ENCODE data around the gene ITGB2. TPM values are rescaled to one million over a fixed set of nuclear protein-coding genes. Genes with fewer than 3 reads are reported as not detected.

ITGB2 gene
- polyA plus RNA-seq, 4 donors, result 4.5 to 17.1 (median 15.9) TPM

DNA sequence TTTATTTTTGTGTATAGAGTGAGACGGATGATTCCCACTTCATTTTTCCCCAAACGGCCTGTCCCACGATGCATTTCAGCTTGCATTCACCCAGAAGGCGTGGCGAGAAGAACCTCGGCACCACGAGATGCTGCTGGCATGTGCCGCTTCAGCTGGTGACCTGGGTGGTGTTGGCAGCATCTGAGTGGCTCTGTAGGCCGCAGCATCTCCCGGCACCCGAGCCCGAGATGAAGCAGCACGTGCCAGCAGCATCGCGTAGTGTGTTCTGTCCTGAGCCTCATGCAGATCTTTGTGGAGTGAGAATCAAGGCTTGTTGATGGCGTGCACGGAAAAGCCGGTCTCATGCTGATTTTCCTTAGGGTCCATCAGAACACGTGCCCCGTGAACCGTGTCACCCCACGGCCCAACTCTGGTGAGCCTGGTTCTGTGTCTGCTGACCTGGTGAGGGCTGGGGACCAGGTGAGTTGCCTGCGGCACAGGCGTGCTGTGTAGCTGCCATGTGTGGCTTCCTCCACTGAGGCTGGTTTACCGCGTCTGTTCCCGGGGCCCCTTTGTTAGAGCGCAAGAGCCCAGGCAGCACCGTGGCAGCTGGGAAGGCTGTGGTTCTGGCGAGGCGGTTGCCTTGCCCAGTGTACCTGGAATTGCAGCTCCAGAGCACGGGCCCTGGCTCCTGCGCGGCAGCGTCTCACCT, 35.8 kb upstream of the ITGB2 start:
- Histone ChIP-seq H3K36me3 (ENCODE audit: control insufficient read depth in 3 of 3, insufficient read depth in 2 of 3, low read depth in 1 of 3, low read length in 3 of 3) (peaks cover 0 to 84% (median 4%) of the 10 kb centered on the region in 3 donors), H3K9me3 (ENCODE audit: control insufficient read depth in 2 of 2, insufficient read depth in 1 of 2, low read depth in 1 of 2, low read length in 1 of 2) (no peaks in the 10 kb centered on the region), H3K27me3 (ENCODE audit: control insufficient read depth in 3 of 3, insufficient read depth in 3 of 3, low read length in 3 of 3) (no peaks in the 10 kb centered on the region), H3K27ac (ENCODE audit: low read depth in 1 of 3, low read length in 2 of 3) (no peak overlapping the region), H3K4me1 (ENCODE audit: control insufficient read depth in 3 of 3, insufficient read depth in 2 of 3, low read depth in 1 of 3, low read length in 2 of 3) (no peaks in the 10 kb centered on the region), H3K4me3 (ENCODE audit: low read depth in 1 of 3, low read length in 3 of 3) (no peak overlapping the region)
- FAIRE-seq, result no peak
- DNase-seq, result no peak
- 92 to 95% (median 94%) methylated on average over 32 to 35 of the region's 35 CpGs for WGBS, 3 donors

DNA sequence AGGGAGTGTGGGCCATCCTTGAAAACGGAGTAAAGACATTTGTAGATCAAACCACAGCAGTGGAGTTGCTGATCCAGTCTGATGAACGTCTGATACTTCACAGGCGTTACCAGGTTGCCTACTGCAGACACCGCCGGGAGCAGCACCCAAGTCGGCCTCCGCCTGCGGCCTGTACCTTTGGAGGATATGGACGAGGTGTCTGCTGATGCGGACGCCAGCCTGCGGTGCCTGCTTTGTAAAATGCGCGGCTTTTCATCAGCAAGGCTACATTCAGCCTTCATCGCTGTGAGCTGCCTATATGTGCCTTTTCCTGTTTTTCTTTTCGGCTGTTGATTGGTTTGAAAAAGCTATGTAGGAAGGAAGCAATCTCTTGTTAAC, 35.1 kb upstream of the ITGB2 start:
- FAIRE-seq (no peak), DNase-seq (no peak)
- H3K27ac ChIP-seq (ENCODE audit: low read depth in 1 of 3, low read length in 2 of 3), result no peak overlapping the region
- no peaks in the 10 kb centered on the region for H3K9me3 ChIP-seq (ENCODE audit: control insufficient read depth in 2 of 2, insufficient read depth in 1 of 2, low read depth in 1 of 2, low read length in 1 of 2)
- WGBS, 3 donors, result 88 to 94% (median 93%) methylated on average over 16 of the region's 16 CpGs
- H3K36me3 ChIP-seq (ENCODE audit: control insufficient read depth in 3 of 3, insufficient read depth in 2 of 3, low read depth in 1 of 3, low read length in 3 of 3), result peaks cover 0 to 87% (median 4%) of the 10 kb centered on the region in 3 donors
- H3K4me1 ChIP-seq (ENCODE audit: control insufficient read depth in 3 of 3, insufficient read depth in 2 of 3, low read depth in 1 of 3, low read length in 2 of 3), result no peaks in the 10 kb centered on the region
- H3K4me3 ChIP-seq (ENCODE audit: low read depth in 1 of 3, low read length in 3 of 3), result no peak overlapping the region
- no peaks in the 10 kb centered on the region for H3K27me3 ChIP-seq (ENCODE audit: control insufficient read depth in 3 of 3, insufficient read depth in 3 of 3, low read length in 3 of 3)

DNA sequence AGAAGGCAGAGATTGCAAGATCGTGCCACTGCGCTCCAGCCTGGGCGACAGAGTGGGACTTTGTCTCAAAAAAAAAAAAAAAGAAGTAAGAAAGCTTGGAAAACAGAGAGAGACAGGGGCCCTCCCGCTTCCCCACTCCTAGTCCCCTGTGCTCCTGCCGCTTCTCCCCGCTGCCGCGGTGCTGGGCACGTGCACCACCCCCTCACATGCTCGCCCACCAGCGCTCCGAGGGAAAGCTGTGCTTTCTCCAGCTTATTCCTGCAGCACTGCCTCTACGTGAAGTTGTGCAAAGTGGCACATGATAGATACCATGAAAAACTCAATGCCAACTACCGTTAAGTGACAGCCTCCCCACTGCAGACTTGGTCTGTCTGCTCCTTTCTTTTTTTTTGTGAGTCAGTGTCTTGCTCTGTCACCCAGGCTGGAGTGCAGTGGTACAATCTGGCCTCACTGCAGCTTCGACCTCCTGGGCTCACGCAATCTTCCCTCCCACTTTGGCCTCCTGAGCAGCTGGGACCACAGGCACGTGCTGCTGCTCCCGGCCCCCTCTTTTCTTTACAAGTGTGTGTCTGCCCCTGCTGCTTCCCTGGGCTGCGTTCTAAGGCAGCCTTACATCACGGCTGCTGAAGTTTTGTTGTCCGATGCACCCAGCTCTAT, 34.6 kb upstream of the ITGB2 start:
- WGBS, 3 donors, result 85 to 92% (median 88%) methylated on average over 21 of the region's 21 CpGs
- Histone ChIP-seq H3K4me1 (ENCODE audit: control insufficient read depth in 3 of 3, insufficient read depth in 2 of 3, low read depth in 1 of 3, low read length in 2 of 3) (no peaks in the 10 kb centered on the region), H3K27ac (ENCODE audit: low read depth in 1 of 3, low read length in 2 of 3) (no peak overlapping the region), H3K9me3 (ENCODE audit: control insufficient read depth in 2 of 2, insufficient read depth in 1 of 2, low read depth in 1 of 2, low read length in 1 of 2) (no peaks in the 10 kb centered on the region), H3K27me3 (ENCODE audit: control insufficient read depth in 3 of 3, insufficient read depth in 3 of 3, low read length in 3 of 3) (no peaks in the 10 kb centered on the region), H3K36me3 (ENCODE audit: control insufficient read depth in 3 of 3, insufficient read depth in 2 of 3, low read depth in 1 of 3, low read length in 3 of 3) (peaks cover 0 to 87% (median 1%) of the 10 kb centered on the region in 3 donors), H3K4me3 (ENCODE audit: low read depth in 1 of 3, low read length in 3 of 3) (no peak overlapping the region)
- FAIRE-seq (no peak), DNase-seq (no peak)

DNA sequence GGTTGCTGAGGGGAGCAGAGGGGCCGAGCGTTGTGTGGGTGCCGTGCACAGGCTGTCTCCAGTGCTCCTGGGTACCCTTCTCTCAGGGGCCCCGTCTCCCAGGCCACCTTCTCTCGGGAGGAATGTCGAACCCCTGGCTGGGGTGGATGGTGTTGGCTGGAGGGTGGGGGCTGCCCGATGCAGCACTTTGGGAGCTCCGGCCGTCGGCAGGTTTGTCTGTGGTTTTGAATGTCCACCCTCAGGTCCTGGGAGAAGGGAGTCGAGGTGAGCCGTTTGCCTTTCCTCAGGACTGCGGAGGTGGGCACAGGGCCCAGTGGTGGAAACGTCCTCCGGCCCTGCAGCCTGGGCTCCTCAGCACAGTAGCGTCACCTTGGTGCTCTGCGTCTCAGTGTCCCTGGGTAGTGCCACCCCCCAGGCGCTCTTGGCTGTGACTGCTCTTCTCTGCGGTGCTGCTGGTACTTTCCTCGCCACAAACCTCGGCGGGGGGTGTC, 33.6 kb upstream of the ITGB2 start:
- 94 to 96% (median 95%) methylated on average over 22 of the region's 22 CpGs for WGBS, 3 donors
- peaks cover 0 to 83% (median 0%) of the 10 kb centered on the region in 3 donors for H3K36me3 ChIP-seq (ENCODE audit: control insufficient read depth in 3 of 3, insufficient read depth in 2 of 3, low read depth in 1 of 3, low read length in 3 of 3)

DNA sequence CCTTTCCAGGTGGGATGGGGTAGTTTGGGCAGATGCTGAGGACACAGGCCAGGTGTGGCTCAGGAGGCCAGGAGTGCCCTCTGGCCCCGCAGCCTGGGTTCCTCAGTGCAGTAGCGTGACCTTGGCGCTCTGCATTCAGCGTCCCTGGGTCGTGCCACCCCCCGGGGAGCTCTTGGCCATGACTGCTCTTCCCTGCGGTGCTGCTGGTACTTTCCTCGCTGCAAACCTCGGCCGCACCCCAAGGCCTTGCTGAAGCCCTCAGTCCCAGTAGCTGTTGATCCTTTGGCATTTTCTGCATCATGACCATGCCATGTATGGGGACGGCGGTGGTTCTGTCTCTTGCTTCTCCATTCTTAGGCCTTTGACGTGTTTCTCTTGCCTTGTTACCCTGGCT, 32.9 kb upstream of the ITGB2 start:
- 89 to 92% (median 92%) methylated on average over 13 of the region's 13 CpGs for WGBS, 3 donors
- Histone ChIP-seq H3K4me3 (ENCODE audit: low read depth in 1 of 3, low read length in 3 of 3) (no peak overlapping the region), H3K36me3 (ENCODE audit: control insufficient read depth in 3 of 3, insufficient read depth in 2 of 3, low read depth in 1 of 3, low read length in 3 of 3) (peaks cover 0 to 83% (median 0%) of the 10 kb centered on the region in 3 donors), H3K27me3 (ENCODE audit: control insufficient read depth in 3 of 3, insufficient read depth in 3 of 3, low read length in 3 of 3) (no peaks in the 10 kb centered on the region), H3K4me1 (ENCODE audit: control insufficient read depth in 3 of 3, insufficient read depth in 2 of 3, low read depth in 1 of 3, low read length in 2 of 3) (peaks cover 0 to 4% (median 0%) of the 10 kb centered on the region in 3 donors), H3K9me3 (ENCODE audit: control insufficient read depth in 2 of 2, insufficient read depth in 1 of 2, low read depth in 1 of 2, low read length in 1 of 2) (no peaks in the 10 kb centered on the region), H3K27ac (ENCODE audit: low read depth in 1 of 3, low read length in 2 of 3) (no peak overlapping the region)
- FAIRE-seq (no peak), DNase-seq (no peak)

More for the DNA sequence above, 33.6 kb upstream of the ITGB2 start:
- no peaks in the 10 kb centered on the region for H3K27me3 ChIP-seq (ENCODE audit: control insufficient read depth in 3 of 3, insufficient read depth in 3 of 3, low read length in 3 of 3)
- H3K9me3 ChIP-seq (ENCODE audit: control insufficient read depth in 2 of 2, insufficient read depth in 1 of 2, low read depth in 1 of 2, low read length in 1 of 2), result no peaks in the 10 kb centered on the region
- H3K4me1 ChIP-seq (ENCODE audit: control insufficient read depth in 3 of 3, insufficient read depth in 2 of 3, low read depth in 1 of 3, low read length in 2 of 3), result peaks cover 0 to 4% (median 0%) of the 10 kb centered on the region in 3 donors
- no peak overlapping the region for H3K4me3 ChIP-seq (ENCODE audit: low read depth in 1 of 3, low read length in 3 of 3)
- FAIRE-seq, result no peak
- no peak for DNase-seq
- H3K27ac ChIP-seq (ENCODE audit: low read depth in 1 of 3, low read length in 2 of 3), result no peak overlapping the region

DNA sequence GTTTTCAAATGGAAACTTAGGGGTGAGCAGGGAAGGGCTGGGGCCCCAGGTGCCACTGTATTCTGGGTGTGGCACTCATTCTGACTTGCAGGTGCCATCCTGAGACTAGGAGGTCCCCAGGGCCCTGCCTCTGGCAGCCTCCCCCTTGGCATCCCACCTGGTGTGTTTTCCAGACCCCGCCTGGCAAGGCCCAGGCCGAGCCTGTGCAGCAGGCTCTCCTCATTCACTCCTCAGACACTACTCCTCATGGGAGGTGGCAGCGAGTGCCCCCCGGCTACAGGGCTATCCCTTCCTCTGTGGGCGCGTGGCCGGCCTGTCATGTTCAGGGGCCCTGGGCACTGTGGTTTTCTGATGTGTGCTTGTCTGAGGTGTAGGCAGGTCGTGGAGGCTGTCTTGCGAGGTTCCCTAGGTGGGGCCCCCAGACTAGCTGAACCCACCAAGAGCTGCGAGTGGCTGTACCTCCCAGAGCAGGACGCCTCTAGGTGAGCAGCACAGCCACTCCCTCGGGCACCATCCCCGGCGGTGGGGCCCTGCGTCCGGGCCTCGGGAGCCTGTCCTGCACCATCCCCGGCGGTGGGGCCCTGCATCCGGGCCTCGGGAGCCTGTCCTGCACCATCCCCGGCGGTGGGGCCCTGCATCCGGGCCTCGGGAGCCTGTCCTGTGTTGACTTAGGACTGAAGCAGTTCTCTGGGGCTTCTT, 32.4 kb upstream of the ITGB2 start:
- Histone ChIP-seq H3K9me3 (ENCODE audit: control insufficient read depth in 2 of 2, insufficient read depth in 1 of 2, low read depth in 1 of 2, low read length in 1 of 2) (no peaks in the 10 kb centered on the region), H3K36me3 (ENCODE audit: control insufficient read depth in 3 of 3, insufficient read depth in 2 of 3, low read depth in 1 of 3, low read length in 3 of 3) (peaks cover 0 to 83% (median 0%) of the 10 kb centered on the region in 3 donors), H3K4me1 (ENCODE audit: control insufficient read depth in 3 of 3, insufficient read depth in 2 of 3, low read depth in 1 of 3, low read length in 2 of 3) (peaks cover 0 to 4% (median 0%) of the 10 kb centered on the region in 3 donors), H3K27me3 (ENCODE audit: control insufficient read depth in 3 of 3, insufficient read depth in 3 of 3, low read length in 3 of 3) (no peaks in the 10 kb centered on the region), H3K4me3 (ENCODE audit: low read depth in 1 of 3, low read length in 3 of 3) (no peak overlapping the region), H3K27ac (ENCODE audit: low read depth in 1 of 3, low read length in 2 of 3) (no peak overlapping the region)
- DNase-seq (no peak), FAIRE-seq (no peak)
- 90 to 92% (median 92%) methylated on average over 24 to 25 of the region's 25 CpGs for WGBS, 3 donors

DNA sequence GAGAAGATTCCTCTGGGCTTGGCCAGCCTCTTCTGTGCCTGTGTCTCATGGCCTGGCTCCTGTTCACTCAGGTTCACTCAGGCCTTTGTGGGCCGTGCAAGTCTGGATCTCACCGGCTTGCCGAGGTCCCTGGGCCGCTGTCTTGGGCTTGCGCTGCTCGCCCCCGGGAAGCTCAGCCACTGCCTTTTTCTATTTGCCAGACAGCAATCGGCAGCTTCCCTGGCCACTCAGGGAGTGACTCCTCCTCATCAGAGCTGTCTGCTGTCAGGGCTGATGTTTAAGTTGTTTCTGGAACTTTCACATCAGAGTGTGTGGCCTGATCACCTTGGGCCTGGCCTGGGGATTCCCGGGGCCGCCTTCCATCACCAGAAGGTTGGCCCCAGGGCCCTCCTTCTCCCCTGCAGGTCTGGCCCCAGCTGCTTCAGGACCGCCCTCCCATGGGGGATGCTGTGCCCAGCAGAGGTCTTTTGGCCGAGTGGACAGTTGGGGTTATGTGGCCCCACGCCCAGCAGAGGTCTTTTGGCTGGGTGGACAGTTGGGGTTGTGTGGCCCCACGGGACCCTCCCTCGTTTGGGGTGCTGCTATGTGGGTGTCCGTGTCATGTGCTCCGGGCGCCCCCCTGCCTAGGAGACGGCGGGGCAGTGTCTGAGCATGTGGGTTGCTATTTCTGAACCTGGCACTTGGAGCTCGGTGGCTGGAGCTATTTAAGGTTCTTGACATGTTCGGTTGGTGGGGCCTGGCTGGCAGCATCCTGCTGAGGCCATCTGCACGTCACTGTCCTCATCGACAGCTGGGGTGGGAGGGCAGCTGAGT, 31.6 kb upstream of the ITGB2 start:
- FAIRE-seq, result no peak
- no peaks in the 10 kb centered on the region for H3K9me3 ChIP-seq (ENCODE audit: control insufficient read depth in 2 of 2, insufficient read depth in 1 of 2, low read depth in 1 of 2, low read length in 1 of 2)
- H3K27ac ChIP-seq (ENCODE audit: low read depth in 1 of 3, low read length in 2 of 3), result no peak overlapping the region
- H3K4me3 ChIP-seq (ENCODE audit: low read depth in 1 of 3, low read length in 3 of 3), result no peak overlapping the region
- H3K4me1 ChIP-seq (ENCODE audit: control insufficient read depth in 3 of 3, insufficient read depth in 2 of 3, low read depth in 1 of 3, low read length in 2 of 3), result peaks cover 0 to 4% (median 0%) of the 10 kb centered on the region in 3 donors
- no peaks in the 10 kb centered on the region for H3K27me3 ChIP-seq (ENCODE audit: control insufficient read depth in 3 of 3, insufficient read depth in 3 of 3, low read length in 3 of 3)
- no peak for DNase-seq
- H3K36me3 ChIP-seq (ENCODE audit: control insufficient read depth in 3 of 3, insufficient read depth in 2 of 3, low read depth in 1 of 3, low read length in 3 of 3), result peaks cover 0 to 83% (median 0%) of the 10 kb centered on the region in 3 donors
- WGBS, 3 donors, result 89 to 90% (median 89%) methylated on average over 24 of the region's 24 CpGs

Measured in small intestine (tissue), 7 donors.